ENCODE measurements around the gene CCDC27.
A peak's percentile ranks its signal among the peaks of the same experiment; 100 is the strongest.
"Not testable (repeated sequence)": the region's sequence is repeated elsewhere in the genome, so short reads cannot be mapped to it uniquely, and the experiment has no call there.

CCDC27 gene

GRCh38 chr1:3787745-3788605, 35.7 kb downstream of the CCDC27 start:
- no peak overlapping the region for H3K27ac ChIP-seq (ENCODE audit: low read depth, low read length)
- H3K36me3 ChIP-seq (ENCODE audit: control insufficient read depth, insufficient read depth, low read length): peaks cover 29% of the 10 kb centered on the region
- H3K4me1 ChIP-seq (ENCODE audit: control insufficient read depth, insufficient read depth, low read length): no peaks in the 10 kb centered on the region
- H3K9ac ChIP-seq (ENCODE audit: low read length): no peak overlapping the region
- no peaks in the 10 kb centered on the region for H3K27me3 ChIP-seq (ENCODE audit: control insufficient read depth, insufficient read depth, low read length)
- no peak overlapping the region for H3K4me3 ChIP-seq (ENCODE audit: low read length)

GRCh38 chr1:3788756-3789420, 36.6 kb downstream of the CCDC27 start:
- Histone ChIP-seq H3K4me3 (ENCODE audit: low read length) (no peak overlapping the region), H3K27ac (ENCODE audit: low read depth, low read length) (no peak overlapping the region), H3K36me3 (ENCODE audit: control insufficient read depth, insufficient read depth, low read length) (peaks cover 25% of the 10 kb centered on the region), H3K27me3 (ENCODE audit: control insufficient read depth, insufficient read depth, low read length) (no peaks in the 10 kb centered on the region), H3K9ac (ENCODE audit: low read length) (no peak overlapping the region), H3K4me1 (ENCODE audit: control insufficient read depth, insufficient read depth, low read length) (no peaks in the 10 kb centered on the region)

- peaks cover 21% of the 10 kb centered on the region for H3K36me3 ChIP-seq (ENCODE audit: control insufficient read depth, insufficient read depth, low read length)
- no peak overlapping the region for H3K27ac ChIP-seq (ENCODE audit: low read depth, low read length)
- no peaks in the 10 kb centered on the region for H3K27me3 ChIP-seq (ENCODE audit: control insufficient read depth, insufficient read depth, low read length)
- no peak overlapping the region for H3K9ac ChIP-seq (ENCODE audit: low read length)
- no peaks in the 10 kb centered on the region for H3K4me1 ChIP-seq (ENCODE audit: control insufficient read depth, insufficient read depth, low read length)
- no peak overlapping the region for H3K4me3 ChIP-seq (ENCODE audit: low read length)
These were observed 37.4 kb downstream of the CCDC27 start for GRCh38 chr1:3789421-3790300.

- Histone ChIP-seq H3K9ac (ENCODE audit: low read length) (no peak overlapping the region), H3K4me1 (ENCODE audit: control insufficient read depth, insufficient read depth, low read length) (peaks cover 6% of the 10 kb centered on the region), H3K4me3 (ENCODE audit: low read length) (no peak overlapping the region), H3K27ac (ENCODE audit: low read depth, low read length) (no peak overlapping the region), H3K36me3 (ENCODE audit: control insufficient read depth, insufficient read depth, low read length) (peaks cover 14% of the 10 kb centered on the region), H3K27me3 (ENCODE audit: control insufficient read depth, insufficient read depth, low read length) (no peaks in the 10 kb centered on the region)
These were observed 38.3 kb downstream of the CCDC27 start for GRCh38 chr1:3790500-3790923.

- Histone ChIP-seq H3K27me3 (ENCODE audit: control insufficient read depth, insufficient read depth, low read length) (no peaks in the 10 kb centered on the region), H3K4me3 (ENCODE audit: low read length) (no peak overlapping the region), H3K27ac (ENCODE audit: low read depth, low read length) (no peak overlapping the region), H3K36me3 (ENCODE audit: control insufficient read depth, insufficient read depth, low read length) (peaks cover 13% of the 10 kb centered on the region), H3K9ac (ENCODE audit: low read length) (no peak overlapping the region), H3K4me1 (ENCODE audit: control insufficient read depth, insufficient read depth, low read length) (peaks cover 7% of the 10 kb centered on the region)
These were observed 38.7 kb downstream of the CCDC27 start for GRCh38 chr1:3790952-3791351.

GRCh38 chr1:3795453-3796214, 43.4 kb downstream of the CCDC27 start:
- Histone ChIP-seq H3K9ac (ENCODE audit: low read length) (peak overlapping the region; percentile 57), H3K36me3 (ENCODE audit: control insufficient read depth, insufficient read depth, low read length) (no peaks in the 10 kb centered on the region), H3K4me3 (ENCODE audit: low read length) (peak overlapping the region; percentile 88), H3K27ac (ENCODE audit: low read depth, low read length) (peak overlapping the region; percentile 84), H3K4me1 (ENCODE audit: control insufficient read depth, insufficient read depth, low read length) (peaks cover 9% of the 10 kb centered on the region), H3K27me3 (ENCODE audit: control insufficient read depth, insufficient read depth, low read length) (no peaks in the 10 kb centered on the region)

GRCh38 chr1:3796215-3797061, 44.2 kb downstream of the CCDC27 start, which contains the start of gene LRRC47:
LRRC47 (minus strand) TSS chr1:3796498; CDS start chr1:3796476, 22 bp downstream.
- Histone ChIP-seq H3K4me3 (ENCODE audit: low read length) (peak within 1 kb of the TSS; percentile 88), H3K36me3 (ENCODE audit: control insufficient read depth, insufficient read depth, low read length) (no peaks in the 10 kb centered on the region), H3K27ac (ENCODE audit: low read depth, low read length) (peak within 1 kb of the TSS; percentile 84), H3K27me3 (ENCODE audit: control insufficient read depth, insufficient read depth, low read length) (no peaks in the 10 kb centered on the region), H3K4me1 (ENCODE audit: control insufficient read depth, insufficient read depth, low read length) (peaks cover 9% of the 10 kb centered on the region), H3K9ac (ENCODE audit: low read length) (peak within 1 kb of the TSS; percentile 57)

GRCh38 chr1:3799976-3800685, 47.9 kb downstream of the CCDC27 start:
- H3K4me1 ChIP-seq (ENCODE audit: control insufficient read depth, insufficient read depth, low read length): peaks cover 6% of the 10 kb centered on the region
- no peak overlapping the region for H3K27ac ChIP-seq (ENCODE audit: low read depth, low read length)
- H3K36me3 ChIP-seq (ENCODE audit: control insufficient read depth, insufficient read depth, low read length): no peaks in the 10 kb centered on the region
- no peaks in the 10 kb centered on the region for H3K27me3 ChIP-seq (ENCODE audit: control insufficient read depth, insufficient read depth, low read length)
- no peak overlapping the region for H3K4me3 ChIP-seq (ENCODE audit: low read length)
- H3K9ac ChIP-seq (ENCODE audit: low read length): no peak overlapping the region

- H3K27me3 ChIP-seq (ENCODE audit: control insufficient read depth, insufficient read depth, low read length); H3K27ac ChIP-seq (ENCODE audit: low read depth, low read length); H3K4me1 ChIP-seq (ENCODE audit: control insufficient read depth, insufficient read depth, low read length); H3K9ac ChIP-seq (ENCODE audit: low read length); H3K4me3 ChIP-seq (ENCODE audit: low read length); H3K36me3 ChIP-seq (ENCODE audit: control insufficient read depth, insufficient read depth, low read length): not testable (repeated sequence)
These were observed 48.5 kb downstream of the CCDC27 start for GRCh38 chr1:3800795-3801194.

GRCh38 chr1:3803905-3804626, 51.8 kb downstream of the CCDC27 start:
- Histone ChIP-seq H3K27me3 (ENCODE audit: control insufficient read depth, insufficient read depth, low read length) (no peaks in the 10 kb centered on the region), H3K9ac (ENCODE audit: low read length) (no peak overlapping the region), H3K36me3 (ENCODE audit: control insufficient read depth, insufficient read depth, low read length) (no peaks in the 10 kb centered on the region), H3K27ac (ENCODE audit: low read depth, low read length) (no peak overlapping the region), H3K4me1 (ENCODE audit: control insufficient read depth, insufficient read depth, low read length) (no peaks in the 10 kb centered on the region), H3K4me3 (ENCODE audit: low read length) (no peak overlapping the region)

Measured in rectal smooth muscle tissue (tissue), 1 donor.